HAP-1 (cell line): ENCODE measurements around the gene GPC3.
A peak's percentile ranks its signal among the peaks of the same experiment; 100 is the strongest.
"Not testable (repeated sequence)": the region's sequence is repeated elsewhere in the genome, so short reads cannot be mapped to it uniquely, and the experiment has no call there.

Experiments used
- DNase-seq, 2 experiments: peaks; one replicate each; pipeline ENCODE4 v3.0.0-alpha.2; 2016 to 2020; ENCODE audit warnings: low spot score in 2 of 2
- H3K27me3 ChIP-seq: fragments of 250-450 bp; sonication (Bioruptor Pico); 2 replicates; pipeline ENCODE4 v1.5.1; 2020; ENCODE audit warnings: low read depth, mild to moderate bottlenecking, moderate library complexity
- H3K36me3 ChIP-seq: fragments of 250-450 bp; sonication (Bioruptor Pico); replicated peaks from 2 replicates; pipeline ENCODE4 v1.5.1; 2020; ENCODE audit warnings: mild to moderate bottlenecking
- H3K4me1 ChIP-seq: fragments of 250-450 bp; sonication (Bioruptor Pico); 2 replicates; pipeline ENCODE4 v1.5.1; 2020; ENCODE audit warnings: mild to moderate bottlenecking
- H3K4me3 ChIP-seq: fragments of 250-450 bp; sonication (Bioruptor Pico); 2 replicates; pipeline ENCODE4 v1.5.1; 2020; ENCODE audit warnings: mild to moderate bottlenecking, moderate library complexity
- H3K9me3 ChIP-seq: fragments of 250-450 bp; sonication (Bioruptor Pico); 2 replicates; pipeline ENCODE4 v1.5.1; 2020; ENCODE audit warnings: mild to moderate bottlenecking, moderate library complexity
- in situ Hi-C: fragments of 300-500 bp; cut with MboI; formaldehyde crosslinking; loops from 3 replicates; pipeline ENCODE4 v1.14.3; 2020; ENCODE audit warnings: low sequenced_read_pairs, inconsistent platforms, mixed read lengths

Gene GPC3

DNA sequence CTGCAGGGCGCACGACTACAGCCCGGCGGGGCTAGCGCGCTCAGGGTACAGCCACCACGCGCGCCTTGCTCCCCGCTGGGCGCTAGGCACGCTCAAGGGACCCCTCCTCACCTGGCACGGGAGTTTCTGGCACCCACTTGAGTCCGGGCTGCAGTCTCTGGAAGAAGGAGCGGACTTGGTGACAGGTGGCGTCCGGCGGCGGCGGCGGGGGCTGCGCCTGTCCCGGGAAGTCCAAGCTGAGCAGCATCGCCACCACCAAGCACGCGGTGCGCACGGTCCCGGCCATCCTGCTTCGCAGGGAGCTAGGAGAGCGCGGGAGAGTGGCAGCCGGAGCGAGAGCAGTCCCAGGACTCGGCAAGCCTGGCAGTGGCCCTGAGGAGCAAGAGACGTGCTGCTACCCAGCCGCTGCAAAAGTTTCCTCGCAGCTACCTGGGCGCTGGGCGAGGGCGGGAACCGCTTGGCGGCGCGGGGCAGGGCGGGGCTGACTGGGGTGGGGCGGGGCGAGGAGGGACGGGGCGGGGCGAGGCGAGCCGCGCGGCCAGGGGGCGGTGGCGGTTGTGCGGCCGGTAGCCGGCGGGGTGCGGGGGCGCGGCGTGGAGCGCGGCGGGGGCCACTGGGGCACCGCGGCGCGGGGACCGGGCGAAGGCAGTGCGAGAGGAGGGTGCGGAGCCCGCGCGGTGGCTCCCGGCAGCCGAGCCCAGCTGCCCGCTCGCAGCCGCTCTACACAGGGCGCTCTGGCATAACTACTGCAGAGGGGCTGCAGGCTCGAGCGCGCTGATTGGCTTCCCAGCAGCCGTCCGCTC lies at the start of gene GPC3:
TSS of gene GPC3 (minus strand) at position 431 of the 803 bp plus-strand sequence.
- Histone ChIP-seq H3K4me3 (peak within 1 kb of the TSS; percentile 50), H3K4me1 (peaks cover 76% of the 10 kb centered on the region), H3K9me3 (no peaks in the 10 kb centered on the region), H3K36me3 (peaks cover 8% of the 10 kb centered on the region; the same call in 1 of the 2 replicates), H3K27me3 (no peaks in the 10 kb centered on the region)
- in situ Hi-C loops = no loop called here
- peak; percentile 54 to 92 for DNase-seq

DNA sequence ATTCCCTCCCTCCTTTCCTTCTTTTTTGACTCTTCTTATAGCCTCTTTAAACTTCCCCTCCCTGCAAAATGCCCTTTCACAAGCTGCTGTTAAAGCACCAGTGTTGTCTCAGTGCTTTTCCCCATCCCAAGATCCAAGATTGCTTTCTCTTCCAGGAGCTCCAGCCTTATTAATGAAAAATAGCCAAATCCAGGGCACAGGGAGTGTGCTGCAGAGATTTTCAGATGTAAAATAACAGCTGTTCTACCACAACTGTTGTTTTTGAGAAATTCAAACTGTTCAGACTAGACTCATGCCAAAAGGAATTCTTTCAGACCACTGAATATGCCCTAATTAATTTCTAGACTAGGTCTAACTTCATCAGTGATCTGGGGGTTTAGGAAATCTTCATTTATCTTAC lies 47.0 kb upstream of the GPC3 start:
- Histone ChIP-seq H3K36me3 (no peaks in the 10 kb centered on the region), H3K27me3 (no peaks in the 10 kb centered on the region), H3K9me3 (no peaks in the 10 kb centered on the region), H3K4me1 (no peaks in the 10 kb centered on the region), H3K4me3 (no peak overlapping the region)
- in situ Hi-C loops = no loop called here
- DNase-seq = no peak

DNA sequence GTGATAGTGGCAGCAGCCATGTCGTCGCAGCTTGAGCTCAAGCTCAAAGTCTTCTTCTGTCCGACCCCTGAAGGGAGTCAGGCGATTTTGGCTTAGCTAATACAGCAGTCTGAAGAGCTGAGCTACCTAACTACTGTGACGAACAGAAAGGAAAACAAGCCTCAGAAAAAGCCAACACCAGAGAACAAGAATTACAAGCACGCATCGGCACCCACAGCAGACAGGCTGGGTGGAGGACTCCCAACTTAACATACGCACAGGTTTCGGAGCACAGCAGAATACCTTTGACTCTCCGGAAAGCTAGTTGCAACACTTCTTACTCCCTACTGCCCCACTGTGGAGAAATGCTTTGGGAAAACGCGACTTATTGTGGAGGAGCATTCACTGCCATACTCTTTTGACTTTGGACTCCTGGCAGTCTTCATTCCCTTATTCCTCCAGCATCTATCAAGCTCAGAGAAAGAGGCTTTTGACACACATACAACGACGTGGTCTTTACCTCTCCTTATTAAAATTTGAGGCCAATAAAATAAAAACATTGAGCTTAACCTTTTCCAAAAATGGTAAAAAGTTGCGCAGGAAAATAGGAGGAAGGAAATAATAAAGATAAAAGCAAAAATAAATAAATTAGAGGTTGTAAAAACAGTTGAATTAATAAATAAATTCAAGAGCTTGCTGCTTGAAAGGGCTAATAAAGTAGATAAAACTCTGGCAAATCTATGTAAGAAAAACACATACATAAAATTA lies 41.3 kb upstream of the GPC3 start:
- Histone ChIP-seq H3K9me3 (no peaks in the 10 kb centered on the region), H3K4me1 (peaks cover 28% of the 10 kb centered on the region), H3K27me3 (no peaks in the 10 kb centered on the region), H3K4me3 (no peak overlapping the region), H3K36me3 (no peaks in the 10 kb centered on the region)
- in situ Hi-C loops = loop anchor here (5.0 to 10.0 kb wide), 2 partner anchors 112 to 239 kb away; no protein-coding TSS in a partner anchor
- DNase-seq = peak; percentile 89 to 92

DNA sequence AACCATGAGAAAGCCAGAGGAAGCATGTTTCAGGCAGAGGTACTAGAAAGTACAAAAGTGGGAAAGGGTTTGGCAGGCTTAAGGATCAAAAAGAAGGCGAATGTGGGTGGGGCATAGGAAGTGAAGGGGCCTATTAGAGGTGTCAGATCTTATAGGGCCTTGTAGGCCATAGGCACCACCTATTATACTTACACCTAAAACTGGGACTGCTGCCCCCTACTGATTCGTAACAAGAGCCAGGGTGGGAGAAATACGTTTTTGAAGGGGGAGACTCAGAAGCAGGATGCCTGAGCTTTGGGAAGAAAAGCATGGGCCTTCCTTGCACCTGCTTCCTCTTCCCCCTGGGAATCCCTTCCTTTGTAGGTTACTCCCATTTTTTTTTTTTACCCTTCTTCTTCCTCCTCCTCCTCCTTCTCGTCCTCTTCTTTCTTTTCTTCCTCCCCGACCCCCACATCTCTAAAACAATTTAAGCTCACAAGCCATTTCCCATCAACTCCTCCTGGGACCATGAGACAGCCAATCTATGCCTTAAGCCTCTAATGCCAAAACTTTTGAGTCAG lies 40.7 kb upstream of the GPC3 start:
- Histone ChIP-seq H3K36me3 (no peaks in the 10 kb centered on the region), H3K27me3 (no peaks in the 10 kb centered on the region), H3K9me3 (no peaks in the 10 kb centered on the region), H3K4me3 (no peak overlapping the region), H3K4me1 (peaks cover 31% of the 10 kb centered on the region)
- in situ Hi-C loops = loop anchor here (5.0 to 10.0 kb wide), 2 partner anchors 111 to 239 kb away; no protein-coding TSS in a partner anchor
- DNase-seq = peak; percentile 62 to 71

DNA sequence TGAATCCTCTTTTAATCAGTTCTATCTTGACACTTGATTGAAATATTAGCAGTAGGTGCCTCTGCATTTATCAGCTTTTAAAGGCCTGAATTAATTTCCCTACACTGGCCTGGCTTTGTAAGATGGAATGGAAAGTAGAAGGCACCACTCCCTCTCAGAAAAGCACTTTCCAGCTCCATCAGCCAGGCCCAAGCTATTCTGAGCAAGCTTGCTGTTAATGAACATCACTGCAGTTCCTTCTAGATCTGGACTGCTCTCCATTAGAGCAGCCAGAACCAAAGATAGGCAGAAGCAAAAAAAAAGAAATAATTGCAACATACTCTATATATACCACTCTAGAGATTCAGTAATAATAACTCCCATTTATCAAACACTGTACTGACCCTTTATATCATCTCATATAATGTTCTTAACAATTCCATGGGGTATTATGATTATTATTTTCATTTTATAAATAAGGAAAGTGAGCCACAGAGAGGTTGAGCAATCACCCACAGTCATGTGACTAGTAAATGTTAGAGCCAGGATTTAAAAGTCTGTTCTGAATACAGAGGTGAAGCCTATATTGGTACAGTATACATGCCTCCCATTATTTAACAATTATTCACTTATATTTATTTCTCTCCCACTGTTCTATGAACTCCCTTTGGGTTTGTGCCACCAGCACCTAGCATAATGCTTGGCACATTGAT lies 39.4 kb upstream of the GPC3 start:
- in situ Hi-C loops = loop anchor here (5.0 to 10.0 kb wide), 2 partner anchors 110 to 238 kb away; no protein-coding TSS in a partner anchor
- no peak for DNase-seq
- Histone ChIP-seq H3K4me3 (no peak overlapping the region), H3K4me1 (peaks cover 43% of the 10 kb centered on the region), H3K9me3 (no peaks in the 10 kb centered on the region), H3K36me3 (no peaks in the 10 kb centered on the region), H3K27me3 (no peaks in the 10 kb centered on the region)

DNA sequence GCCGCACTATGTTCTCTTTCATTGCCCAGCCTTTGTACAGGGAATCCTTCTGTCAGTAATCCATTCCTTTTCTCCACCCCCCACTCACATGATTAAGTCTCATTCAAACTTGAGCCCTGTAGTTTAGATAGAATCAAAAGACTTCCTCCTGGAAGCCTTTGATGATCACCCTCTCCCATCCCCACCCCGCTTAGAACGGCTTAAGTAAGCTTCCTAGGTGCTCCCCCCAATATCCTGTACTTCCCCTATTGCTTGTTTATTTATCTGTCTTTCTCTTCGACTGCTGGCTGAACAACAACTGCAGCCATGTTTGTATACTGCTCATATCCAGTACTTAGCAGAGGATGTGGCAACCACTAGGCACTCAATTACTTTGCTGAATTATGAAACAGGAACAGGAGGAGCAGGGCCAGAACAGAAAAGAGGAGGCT lies 38.5 kb upstream of the GPC3 start:
- H3K9me3 ChIP-seq = no peaks in the 10 kb centered on the region
- peak; percentile 29 to 61 for DNase-seq
- H3K4me3 ChIP-seq = no peak overlapping the region
- H3K36me3 ChIP-seq = no peaks in the 10 kb centered on the region
- H3K4me1 ChIP-seq = peaks cover 49% of the 10 kb centered on the region
- in situ Hi-C loops = loop anchor here (10.0 kb wide), 1 partner anchor 109 kb away; no protein-coding TSS in a partner anchor
- no peaks in the 10 kb centered on the region for H3K27me3 ChIP-seq

DNA sequence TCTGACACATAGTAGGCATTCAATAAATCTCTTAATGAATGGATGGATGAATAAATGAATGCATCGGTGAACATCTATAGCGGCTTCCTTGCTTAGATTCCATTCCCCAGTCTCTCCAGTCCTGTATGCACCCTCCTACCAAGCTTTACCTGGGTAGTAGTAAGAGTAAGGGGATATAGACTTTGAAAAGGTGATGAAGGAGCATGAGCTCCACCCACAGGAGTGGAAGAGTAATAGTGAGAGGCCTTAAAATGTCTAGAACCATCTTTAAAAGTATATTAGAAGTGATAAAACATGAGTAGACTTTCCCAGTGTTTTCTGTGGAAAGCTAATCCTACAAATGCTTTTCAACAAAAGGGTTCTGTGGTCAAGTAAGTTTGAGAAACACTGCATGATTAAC lies 35.5 kb upstream of the GPC3 start:
- Histone ChIP-seq H3K27me3 (no peaks in the 10 kb centered on the region), H3K36me3 (no peaks in the 10 kb centered on the region), H3K9me3 (no peaks in the 10 kb centered on the region), H3K4me3 (no peak overlapping the region), H3K4me1 (peaks cover 44% of the 10 kb centered on the region)
- in situ Hi-C loops = loop anchor here (10.0 kb wide), 1 partner anchor 106 kb away; no protein-coding TSS in a partner anchor
- peak; percentile 52 to 87 for DNase-seq

DNA sequence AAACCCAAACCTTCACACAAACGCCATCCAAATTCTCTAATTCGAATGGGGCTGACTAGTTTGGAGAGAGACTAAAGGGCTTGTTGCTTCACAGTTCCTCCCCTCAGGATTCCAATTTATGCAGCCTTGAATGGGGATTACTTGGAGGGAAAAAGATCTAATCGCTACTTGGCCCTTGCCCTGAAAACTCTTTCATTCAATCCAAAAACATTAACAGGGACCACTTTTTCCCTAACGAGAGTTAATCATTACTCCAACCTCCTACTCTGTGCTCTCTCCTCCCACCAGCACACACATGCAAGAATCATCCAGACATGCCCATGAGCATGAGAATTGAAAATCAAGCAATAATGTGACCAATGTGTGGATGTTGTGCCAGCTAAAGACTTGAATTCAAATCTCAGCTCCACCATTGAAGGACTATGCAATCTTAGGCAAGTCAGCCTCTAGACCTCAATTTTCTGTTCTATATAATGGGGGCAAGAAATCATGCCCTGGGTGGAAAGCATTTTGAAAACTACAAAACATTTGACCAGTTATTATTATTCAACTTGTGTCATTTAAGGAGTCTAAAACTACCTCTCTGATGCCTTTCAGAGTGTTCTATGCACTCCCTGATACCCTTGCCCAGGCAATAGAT lies 34.3 kb upstream of the GPC3 start:
- no peak overlapping the region for H3K4me3 ChIP-seq
- H3K27me3 ChIP-seq = no peaks in the 10 kb centered on the region
- peak in 1 of 2 experiments; percentile 43 for DNase-seq
- H3K36me3 ChIP-seq = no peaks in the 10 kb centered on the region
- no peaks in the 10 kb centered on the region for H3K9me3 ChIP-seq
- in situ Hi-C loops = loop anchor here (10.0 kb wide), 1 partner anchor 105 kb away; no protein-coding TSS in a partner anchor
- peaks cover 42% of the 10 kb centered on the region for H3K4me1 ChIP-seq

DNA sequence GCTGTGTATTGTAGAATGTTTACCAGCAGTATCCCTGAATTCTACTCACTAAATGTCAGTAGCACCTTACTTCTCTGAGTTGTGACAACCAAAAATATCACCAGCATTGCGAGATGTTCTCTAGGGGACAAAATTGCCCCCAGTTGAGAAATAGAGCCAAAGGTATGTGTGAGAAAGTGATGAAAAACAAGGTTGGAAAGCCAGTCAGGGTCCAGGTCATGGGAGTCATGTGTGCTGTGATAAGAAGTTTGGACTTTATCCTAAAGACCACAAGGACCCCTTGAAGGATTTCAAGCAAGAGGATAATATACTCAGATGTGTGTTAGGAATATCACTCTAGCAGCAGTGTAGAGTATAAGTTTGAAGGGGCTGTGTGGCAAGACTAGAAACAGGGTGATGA lies 30.9 kb upstream of the GPC3 start:
- not testable (repeated sequence) for H3K27me3 ChIP-seq

DNA sequence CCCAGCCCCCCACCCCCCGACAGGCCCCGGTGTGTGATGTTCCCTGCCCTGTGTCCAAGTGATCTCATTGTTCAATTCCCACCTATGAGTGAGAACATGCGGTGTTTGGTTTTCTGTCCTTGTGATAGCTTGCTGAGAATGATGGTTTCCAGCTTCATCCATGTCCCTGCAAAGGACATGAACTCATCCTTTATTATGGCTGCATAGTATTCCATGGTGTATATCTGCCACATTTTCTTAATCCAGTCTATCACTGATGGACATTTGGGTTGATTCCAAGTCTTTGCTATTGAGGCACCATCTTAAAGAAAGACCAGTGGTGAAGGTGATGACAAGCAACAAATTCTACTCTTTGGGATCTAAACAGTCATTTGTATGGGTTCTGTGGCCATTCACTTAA lies 30.1 kb upstream of the GPC3 start:
- H3K9me3 ChIP-seq, in situ Hi-C loops, H3K4me3 ChIP-seq, DNase-seq, H3K36me3 ChIP-seq, H3K27me3 ChIP-seq: not testable (repeated sequence)
- peaks cover 12% of the 10 kb centered on the region for H3K4me1 ChIP-seq

More for the DNA sequence above, 30.9 kb upstream of the GPC3 start:
- H3K4me3 ChIP-seq, DNase-seq, H3K9me3 ChIP-seq, in situ Hi-C loops, H3K36me3 ChIP-seq: not testable (repeated sequence)
- H3K4me1 ChIP-seq = peaks cover 20% of the 10 kb centered on the region

DNA sequence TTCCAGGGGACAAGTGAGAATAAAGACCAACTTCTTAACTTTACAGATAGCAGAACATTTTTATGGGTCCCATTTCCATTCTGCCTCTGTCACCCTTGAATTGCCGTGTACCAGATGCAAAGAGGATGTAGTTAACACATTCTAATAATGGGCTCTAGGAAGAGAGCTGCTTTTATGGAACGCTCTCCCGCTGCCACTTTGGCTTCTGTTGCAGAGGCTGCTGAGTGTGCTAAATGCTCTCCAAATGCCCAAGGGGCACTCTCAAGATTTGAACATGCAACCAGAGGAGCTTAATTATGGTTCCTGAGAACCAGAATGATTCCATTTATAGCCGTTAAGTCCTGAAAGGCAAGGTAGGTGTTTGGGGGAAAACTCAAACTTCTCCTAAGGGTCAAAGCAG lies 28.1 kb upstream of the GPC3 start:
- in situ Hi-C loops = no loop called here
- Histone ChIP-seq H3K9me3 (no peaks in the 10 kb centered on the region), H3K4me1 (0 out of 2 replicates have a peak, but pooled peaks cover 2% of the 10 kb centered on the region), H3K27me3 (no peaks in the 10 kb centered on the region), H3K36me3 (no peaks in the 10 kb centered on the region), H3K4me3 (no peak overlapping the region)
- DNase-seq = no peak

DNA sequence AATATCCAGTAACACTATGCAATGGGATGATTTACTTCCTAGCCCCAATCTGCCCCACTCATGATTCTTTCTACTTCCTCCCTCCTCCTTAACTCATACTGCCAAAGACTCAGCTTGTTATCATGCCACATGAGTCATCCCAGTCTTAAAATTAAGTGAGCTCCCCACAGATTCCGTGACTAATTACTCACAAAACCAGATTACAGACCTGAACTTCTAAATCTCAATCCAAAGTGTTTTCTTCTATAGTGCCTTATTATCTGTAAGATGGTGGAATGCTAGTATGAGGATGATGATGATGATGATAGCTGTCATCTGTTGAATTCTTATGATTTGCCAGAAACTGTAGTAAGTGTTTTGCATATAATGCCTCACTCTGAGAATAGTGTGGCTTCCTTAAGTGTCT lies 27.7 kb upstream of the GPC3 start:
- no peak overlapping the region for H3K4me3 ChIP-seq
- H3K4me1 ChIP-seq = peaks cover 6% of the 10 kb centered on the region
- in situ Hi-C loops = no loop called here
- no peak for DNase-seq
- no peaks in the 10 kb centered on the region for H3K36me3 ChIP-seq
- no peaks in the 10 kb centered on the region for H3K27me3 ChIP-seq
- H3K9me3 ChIP-seq = no peaks in the 10 kb centered on the region

DNA sequence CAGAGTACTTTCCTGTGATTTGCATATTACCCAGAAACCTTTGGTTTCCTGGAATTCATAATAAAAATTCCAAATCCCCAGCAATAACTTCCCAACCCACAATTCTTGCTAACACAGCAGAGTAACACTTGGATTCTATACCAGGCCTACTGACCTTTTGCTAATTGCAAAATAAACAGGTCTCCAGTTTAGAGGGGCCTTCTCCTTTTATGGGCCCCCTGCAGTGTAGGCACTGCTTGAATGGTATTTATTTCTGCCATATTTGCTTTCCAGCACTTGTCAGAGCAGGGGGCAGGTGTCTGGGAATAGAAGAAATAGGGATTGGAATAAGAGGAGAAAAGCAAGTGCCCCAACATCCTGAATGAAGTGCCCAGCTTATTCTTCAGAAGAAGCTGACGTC lies 25.3 kb upstream of the GPC3 start:
- no peak overlapping the region for H3K4me3 ChIP-seq
- H3K36me3 ChIP-seq = no peaks in the 10 kb centered on the region
- H3K9me3 ChIP-seq = no peaks in the 10 kb centered on the region
- no peak for DNase-seq
- no peaks in the 10 kb centered on the region for H3K27me3 ChIP-seq
- H3K4me1 ChIP-seq = peaks cover 15% of the 10 kb centered on the region
- in situ Hi-C loops = no loop called here
